Stimulated activated CD4-positive, alpha-beta T cell treated with anti-CD3 and anti-CD28 coated beads, Interleukin-2, amount 100 ng/mL, for 24 hours (primary cell): ENCODE data around the gene DRAXIN.

Experiments
- DNase-seq, 2 donors: peaks; one replicate each; pipeline ENCODE4 v3.0.0-alpha.2; 2020

DRAXIN gene

DNA sequence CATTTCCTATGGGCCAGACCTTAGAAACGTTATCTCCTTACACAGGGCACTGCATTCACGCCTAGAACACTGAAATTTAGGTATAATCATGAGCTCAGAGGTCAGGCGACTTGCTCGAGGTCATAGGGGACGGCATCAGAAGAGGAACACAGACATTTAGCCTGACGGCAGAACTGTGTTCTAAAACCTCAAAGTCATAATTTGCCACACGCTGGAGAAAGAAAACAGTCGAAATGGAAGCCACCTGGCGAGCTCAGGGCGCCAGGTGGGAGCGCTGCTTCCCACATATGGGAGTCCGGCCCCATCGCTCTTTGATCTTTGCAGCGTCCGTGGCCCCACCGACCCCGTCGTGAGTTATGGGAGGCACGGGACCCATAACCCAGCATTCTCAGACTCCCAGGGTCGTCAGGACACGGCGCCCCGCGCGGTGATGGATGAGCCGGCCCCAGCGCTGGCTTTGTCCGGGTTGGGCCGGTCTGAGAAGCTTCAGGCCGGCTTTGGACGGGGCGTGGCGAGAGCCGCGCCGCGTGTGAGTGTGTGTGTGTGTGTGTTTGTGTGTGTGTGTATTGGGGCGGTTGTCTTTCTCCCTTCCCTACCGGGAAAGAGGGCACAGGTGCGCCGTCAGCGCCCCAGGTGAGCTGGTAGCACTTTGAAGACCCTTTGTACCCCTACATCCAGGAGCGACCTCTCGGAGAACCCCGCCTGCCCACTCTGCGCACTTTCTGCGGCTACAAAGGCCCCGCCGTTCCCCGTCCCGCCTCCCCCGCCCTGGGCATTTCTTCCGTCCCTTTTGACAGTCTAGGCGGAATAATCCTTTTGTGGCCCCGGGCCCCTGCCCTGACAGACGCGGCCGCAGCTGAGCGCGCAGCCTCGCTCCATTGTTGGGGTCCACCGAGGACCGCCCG is 861 bp upstream of the DRAXIN start:
- no peak for DNase-seq

DNA sequence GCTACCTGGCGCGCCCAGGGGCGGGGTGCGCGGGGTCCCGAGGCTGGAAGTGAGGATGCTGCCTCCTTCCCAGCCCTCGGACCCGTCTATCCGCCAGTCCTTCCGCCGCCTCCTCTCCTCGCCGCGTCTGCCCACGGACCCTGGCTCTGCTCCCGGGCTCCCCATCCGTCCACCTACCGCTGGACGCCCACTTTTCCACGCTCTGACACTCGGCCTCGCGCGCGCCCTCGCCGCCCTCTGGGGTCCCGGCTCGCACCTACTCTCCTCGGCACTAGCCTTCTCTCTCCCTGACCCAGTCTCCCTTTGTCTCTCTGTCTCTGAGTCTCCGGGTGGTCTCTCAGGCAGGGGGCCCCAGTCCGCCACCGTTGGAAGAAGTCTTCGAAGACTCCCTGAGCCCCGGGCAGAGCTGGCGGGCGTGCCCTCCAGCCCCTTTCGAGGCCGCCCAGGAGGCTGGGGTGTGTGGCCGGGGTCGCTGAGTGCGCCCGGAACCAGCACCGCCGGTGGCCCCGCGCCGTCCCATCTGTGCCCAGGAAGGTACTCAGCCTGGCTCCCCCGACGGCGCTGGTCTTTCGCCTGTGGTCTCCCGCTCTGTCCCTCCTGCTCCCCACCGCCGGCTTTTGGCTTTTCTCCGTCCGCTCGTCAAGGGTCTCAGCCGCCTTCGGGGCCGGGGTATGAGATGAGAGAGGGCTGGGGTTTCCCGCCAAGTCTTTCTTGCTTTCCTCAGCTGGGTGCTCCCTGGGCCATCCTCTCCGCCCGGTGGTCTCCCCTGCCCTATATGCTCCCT is 610 bp downstream of the DRAXIN start:
- DNase-seq = no peak

DNA sequence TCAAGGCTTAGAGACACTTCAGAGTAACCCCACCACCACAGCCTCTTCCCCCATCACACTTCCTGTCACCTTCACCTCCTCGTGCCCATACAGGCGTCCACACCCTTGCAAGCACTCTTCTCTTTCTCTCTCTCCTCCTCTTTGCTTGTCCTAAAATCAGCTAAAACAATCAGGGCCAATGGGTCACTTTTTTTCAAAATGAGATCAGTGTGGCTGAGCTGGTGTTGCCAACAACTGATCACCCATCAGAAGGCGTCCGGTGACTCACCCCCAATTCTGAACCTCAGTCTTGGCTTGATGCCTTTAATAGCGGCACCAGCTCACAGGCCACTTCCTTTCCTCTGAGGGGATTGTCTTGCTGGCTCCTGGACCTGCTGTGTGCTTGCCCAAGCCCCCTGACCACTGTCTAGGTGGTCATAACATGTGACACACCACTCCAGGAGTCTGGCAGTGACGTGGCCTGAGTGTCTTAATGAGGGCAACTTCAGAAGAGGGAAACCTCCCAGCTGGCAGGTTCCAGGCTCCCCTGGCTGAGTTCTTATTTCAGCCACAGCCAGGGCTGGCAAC is 1.6 kb downstream of the DRAXIN start:
- peak in 1 of 2 donors; percentile 42 for DNase-seq

DNA sequence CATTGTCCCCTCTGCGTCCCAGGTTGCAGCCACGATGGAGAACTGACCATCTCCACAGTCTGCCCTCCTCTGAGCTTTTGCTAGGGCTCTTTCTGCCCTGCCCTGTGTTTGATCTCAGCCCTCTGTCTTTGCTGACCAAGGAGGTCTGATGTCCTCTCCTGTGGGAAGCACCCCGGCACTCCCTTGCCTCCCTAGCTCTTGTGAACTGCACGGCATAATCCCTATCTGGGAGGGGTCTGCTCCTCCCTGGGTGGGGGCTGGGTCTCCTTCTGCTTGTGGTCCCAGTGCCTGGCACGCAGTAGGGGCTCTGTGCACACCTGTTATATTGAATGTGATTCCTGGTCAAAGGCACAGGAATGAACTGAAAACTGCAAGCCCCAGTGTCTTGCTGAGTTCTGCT is 2.4 kb downstream of the DRAXIN start:
- DNase-seq = no peak

DNA sequence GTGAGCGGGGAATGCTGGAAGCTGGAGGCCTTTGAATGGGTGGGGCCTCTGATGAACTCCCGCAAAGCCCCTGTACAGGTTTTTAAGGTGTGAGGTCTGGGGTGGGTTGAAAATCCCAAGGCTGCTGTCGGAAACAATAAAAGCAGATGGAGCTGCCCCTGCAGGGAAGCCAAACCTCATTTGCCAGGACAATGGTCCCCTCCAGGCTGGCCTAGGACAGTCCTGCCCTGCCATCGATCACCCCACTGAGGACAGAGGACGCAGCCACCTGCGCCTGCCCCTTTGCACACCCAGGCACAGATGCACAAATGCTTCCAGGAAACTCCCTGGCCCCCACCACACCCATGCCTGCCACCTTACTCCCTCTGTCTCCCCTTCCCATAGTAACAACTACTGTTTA is 4.4 kb downstream of the DRAXIN start:
- DNase-seq = no peak

DNA sequence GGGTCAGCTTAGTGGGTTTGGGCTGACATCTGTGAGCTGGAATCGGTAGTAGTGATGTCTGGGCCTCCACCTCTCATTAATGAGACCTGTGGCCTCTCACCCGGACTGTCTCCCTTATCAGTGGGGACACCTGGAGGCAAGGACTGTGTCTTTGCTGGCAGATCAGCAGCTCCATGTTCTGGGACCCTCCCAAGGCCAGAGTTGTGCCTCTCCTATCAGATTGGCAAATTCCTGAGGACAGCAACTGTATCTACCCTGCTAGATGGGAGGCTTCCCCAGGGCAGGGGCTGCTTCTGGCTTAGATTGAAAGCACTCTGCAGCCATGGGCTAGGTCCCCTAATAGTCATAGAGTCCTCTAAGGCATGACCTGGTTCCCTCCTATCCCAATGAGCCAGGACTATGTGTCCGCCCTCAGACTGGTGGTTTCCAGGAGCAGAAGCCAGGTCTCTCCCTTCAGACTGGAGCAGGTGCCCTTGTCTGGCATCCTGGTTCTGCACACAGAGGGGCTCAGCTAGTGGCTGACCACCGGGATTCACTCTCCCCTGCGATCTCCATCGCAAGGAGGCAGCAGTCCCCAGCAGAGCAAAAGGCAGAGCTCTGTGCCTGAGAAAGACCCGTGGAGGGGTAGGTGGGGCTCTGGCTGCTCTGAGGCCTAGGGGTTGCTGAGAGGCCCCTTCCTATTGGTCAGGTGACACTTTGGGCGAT is 5.8 kb downstream of the DRAXIN start:
- DNase-seq = no peak

DNA sequence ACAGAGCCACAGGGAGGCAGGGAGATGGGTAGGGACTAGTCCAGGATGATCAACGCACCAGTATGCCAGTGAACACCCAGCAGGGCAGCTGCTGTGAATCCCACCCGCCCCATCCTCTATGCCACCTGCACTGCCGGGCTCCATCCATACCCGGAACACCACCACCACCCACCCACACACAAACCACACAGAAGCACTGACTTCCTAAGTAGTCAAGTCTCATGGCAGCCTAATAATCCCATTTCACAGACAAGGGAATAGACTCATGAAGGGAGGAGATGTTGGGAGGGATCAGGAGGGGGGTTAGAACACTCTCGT is 6.3 kb downstream of the DRAXIN start:
- no peak for DNase-seq

DNA sequence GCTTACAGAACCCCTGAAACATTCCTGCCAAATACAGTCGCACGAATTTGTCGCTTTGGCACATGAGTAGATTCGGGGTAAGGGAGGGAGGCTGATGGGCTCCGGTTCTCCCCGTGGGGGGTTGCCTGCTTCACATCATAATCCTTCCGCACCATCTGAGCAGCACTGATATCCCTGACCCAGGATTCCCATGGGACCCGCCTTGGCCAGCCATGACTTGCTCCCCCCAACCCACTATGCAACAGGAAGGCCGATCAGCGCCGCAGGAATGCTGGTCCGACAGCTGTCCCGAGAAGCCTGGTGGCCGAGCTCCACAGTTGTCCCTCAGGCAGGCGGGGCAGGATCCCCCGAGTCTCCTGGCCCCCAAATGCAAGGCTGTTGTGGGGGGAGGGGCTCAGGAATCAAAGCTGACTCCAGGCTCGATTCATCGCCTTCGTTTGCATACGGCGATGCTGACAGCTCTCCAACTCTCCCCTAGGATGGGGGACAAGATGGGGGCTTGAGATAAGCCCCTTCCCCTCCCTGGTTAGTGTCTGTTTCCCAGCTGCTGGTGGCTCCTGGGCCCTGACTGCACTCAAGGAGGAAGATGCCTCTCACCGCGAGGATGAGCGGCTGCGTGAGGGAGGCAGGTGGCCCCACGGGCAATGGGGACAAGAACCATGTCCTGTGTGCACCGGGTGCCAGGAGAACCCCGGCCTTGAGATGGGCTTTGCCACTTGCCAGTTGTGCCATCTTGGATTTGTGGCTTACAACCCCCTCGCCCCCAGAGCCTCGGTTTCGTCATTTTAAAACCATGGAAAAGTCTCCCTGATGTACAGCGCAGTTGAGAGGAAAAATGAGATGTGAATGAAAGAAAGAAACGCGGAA is 9.3 kb downstream of the DRAXIN start:
- no peak for DNase-seq

DNA sequence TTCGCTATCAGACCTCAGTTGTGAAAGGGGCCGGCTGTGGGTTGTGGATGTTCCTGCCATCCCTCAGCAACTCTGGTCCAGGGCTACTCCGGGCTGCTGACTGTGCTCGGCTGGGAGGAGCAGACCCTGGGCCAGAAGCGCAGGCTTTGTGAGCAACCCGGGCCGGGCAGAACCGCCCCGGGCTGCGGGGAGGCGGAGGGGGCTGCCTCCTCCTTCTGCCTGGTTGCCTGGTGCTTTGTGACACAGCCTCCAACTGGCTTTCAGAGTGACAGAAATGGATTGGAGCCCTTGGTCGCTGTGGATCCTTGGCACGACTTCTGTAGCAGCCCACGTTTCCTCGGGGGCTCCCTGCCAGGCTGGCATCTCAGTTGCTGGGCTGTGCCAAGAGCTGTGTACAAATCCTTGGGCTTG is 10.0 kb downstream of the DRAXIN start:
- no peak for DNase-seq

DNA sequence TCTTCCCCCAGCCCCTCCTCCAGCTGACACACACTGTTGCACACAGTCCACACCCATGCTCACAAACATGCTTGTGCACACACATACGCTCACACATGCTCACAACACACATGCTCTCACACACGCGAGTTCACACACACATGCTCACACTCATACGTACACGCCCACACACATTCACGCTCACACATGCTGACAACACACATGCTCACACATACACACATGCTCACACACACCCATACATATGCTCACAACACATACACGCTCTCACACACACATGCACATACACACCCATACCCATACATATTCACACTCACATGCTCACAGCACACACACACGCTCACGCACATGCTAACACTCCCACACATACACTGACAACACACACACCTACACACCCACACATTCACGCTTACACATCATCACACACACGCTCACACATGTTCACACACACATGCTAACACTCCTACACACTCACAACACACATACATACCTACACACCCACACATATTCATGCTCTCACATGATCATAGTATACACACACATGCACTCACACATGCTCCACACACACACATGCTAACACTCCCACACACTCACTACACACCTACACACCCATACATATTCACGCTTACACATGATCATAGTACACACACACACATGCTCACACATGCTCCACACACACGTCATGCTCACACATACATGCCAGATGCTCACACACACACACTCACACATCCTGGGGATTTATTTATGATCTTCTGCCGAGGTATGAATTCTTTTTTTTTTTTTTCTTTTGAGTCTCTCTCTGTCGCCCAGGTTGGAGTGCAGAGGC is 10.7 kb downstream of the DRAXIN start:
- no peak for DNase-seq

DNA sequence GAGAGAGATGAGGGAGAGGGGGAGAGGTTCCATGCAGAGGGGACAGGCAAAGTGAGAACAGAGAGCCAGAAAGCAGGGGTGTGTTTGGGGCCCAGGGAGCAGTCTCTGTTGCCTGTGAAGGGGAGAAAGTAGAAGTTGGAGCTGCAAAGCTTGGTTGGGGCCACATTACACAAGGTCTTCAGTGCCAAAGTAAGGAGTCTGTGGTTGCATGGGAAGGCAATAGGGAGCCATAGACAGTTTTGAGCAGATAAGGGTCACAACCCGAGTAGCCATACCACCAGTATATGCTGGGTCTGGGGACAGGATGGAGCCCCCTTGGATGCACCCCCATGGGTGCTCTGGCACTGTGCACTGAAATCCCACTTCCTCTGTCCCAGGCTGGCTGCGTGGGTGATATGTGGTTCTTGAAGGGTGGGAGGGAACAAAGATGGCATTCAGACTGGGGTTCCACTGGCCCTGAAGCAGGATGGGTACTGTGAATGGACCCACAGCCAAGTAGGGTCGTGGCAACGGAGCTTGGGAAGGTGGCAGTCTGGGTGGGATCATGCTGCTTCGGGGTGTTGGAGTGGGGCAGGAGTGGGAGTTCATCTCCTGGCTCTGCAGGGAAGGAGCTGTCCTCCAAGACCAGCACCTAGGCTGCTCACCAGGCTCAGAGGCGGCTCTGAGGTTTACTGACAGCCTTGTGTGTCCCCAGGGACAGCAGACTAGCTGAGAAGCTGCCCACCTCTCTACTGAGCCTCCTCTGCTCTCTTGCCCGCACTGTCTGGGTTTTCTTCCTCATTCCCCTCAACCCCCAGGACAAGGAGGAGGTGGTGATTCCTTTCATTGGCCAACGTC is 12.1 kb downstream of the DRAXIN start:
- no peak for DNase-seq

DNA sequence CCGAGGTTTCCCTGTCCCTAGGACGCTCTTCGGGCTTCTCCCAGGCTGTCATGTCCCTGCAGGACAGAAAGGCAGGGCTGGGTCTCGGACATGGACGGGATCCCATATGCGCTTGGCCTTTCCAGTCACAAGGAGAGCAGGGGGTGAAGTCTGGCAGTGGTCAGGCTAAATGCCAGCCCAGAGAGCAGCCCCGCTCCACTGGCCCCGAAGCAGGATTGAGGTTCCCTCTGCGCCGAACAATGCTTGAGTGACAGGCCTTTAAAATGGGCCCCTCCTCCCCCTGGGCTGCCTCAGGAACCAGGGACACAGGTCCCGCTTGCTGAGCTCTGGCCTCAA is 12.7 kb downstream of the DRAXIN start:
- DNase-seq = no peak

DNA sequence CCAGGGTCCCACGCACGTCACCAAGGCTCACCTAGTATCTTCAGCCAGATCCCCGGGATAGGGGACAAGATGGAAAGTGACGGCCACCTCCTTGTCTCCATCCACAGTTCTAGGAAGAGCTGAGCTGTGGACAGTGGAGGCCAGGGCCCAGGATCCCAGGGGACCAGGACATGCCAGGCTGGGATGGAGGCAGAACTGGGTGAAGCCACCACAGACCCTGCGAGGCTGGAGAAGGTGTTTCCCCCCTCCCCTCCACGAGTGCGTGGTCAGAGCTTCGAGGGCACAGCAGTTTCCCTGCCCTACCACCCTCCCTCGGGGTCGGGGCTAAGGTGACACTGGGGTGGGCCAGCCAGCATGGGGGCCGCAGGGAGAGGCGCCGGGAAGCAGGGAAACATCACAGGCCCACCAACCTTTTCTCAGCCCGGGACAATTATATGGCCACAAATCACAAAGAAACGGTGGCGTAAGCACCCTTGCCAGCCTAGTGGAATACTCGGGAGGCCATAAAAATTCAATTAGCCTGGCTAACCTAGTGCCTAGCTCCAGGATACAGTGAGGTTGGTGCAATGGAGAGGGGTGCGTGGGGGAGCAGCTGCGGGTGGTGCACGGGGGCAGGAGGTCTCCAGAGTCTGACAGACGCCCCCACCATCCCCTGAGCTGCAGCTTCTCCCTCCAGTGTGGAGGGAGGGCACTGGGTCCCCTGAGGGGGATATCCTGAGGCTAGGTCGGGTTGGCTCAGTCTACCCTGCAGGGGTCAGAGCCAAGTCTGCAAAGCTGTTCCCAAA is 13.4 kb downstream of the DRAXIN start:
- no peak for DNase-seq

DNA sequence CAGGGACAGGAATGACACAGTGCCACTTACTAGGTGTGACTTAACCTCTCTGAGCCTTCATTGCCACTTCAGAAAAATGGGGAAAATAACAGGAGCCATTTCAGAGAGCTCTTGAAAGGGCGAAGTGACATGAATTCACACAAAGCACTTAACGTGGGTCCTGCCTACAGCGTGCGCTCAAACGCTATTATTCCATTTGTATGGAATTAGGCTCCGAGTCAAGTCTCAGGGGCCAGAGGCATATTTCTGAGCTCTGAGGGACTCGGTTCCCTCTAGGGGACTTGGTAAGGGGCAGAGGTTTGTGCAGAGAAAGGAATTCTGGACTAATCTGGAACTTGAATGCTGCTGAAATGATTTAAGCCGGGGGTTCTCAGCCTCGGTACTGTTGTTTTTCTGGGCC is 14.1 kb downstream of the DRAXIN start:
- no peak for DNase-seq

DNA sequence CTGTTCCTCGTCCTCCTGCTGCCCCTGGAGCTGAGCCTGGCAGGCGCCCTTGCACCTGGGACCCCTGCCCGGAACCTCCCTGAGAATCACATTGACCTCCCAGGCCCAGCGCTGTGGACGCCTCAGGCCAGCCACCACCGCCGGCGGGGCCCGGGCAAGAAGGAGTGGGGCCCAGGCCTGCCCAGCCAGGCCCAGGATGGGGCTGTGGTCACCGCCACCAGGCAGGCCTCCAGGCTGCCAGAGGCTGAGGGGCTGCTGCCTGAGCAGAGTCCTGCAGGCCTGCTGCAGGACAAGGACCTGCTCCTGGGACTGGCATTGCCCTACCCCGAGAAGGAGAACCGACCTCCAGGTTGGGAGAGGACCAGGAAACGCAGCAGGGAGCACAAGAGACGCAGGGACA is 14.8 kb downstream of the DRAXIN start:
- DNase-seq = no peak

DNA sequence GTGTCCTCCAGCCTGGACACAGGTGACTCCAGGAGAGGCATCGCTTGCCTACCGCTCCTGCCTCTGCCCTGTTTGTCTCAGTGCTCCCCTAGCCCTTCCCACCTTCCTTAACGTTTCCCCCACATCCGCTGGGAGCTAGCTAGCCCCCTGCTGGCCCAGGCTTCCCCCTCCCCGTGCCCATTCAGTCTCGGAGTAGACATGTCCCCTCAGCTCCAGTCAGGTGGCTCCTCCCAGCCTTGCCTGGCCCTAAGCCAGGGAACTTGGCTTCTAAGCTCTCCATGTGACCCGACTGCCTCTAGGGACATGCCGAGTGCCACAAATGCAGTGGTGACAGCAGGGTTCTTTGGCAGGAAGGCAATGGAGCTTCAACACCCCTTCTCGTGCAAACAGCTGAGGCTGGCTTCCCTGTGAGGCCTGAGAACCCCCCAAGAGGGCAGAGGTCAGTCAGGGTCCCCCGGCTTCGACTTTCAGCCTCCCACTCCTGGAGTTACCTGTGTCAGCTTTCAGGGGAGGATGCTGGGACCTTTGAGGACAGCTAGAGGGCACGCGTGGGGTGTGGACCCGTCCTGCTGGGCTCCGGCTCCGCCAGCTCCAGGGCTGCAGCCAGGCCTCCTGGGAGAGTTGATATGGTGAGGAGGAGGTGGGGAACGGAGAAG is 16.2 kb downstream of the DRAXIN start:
- DNase-seq = no peak

DNA sequence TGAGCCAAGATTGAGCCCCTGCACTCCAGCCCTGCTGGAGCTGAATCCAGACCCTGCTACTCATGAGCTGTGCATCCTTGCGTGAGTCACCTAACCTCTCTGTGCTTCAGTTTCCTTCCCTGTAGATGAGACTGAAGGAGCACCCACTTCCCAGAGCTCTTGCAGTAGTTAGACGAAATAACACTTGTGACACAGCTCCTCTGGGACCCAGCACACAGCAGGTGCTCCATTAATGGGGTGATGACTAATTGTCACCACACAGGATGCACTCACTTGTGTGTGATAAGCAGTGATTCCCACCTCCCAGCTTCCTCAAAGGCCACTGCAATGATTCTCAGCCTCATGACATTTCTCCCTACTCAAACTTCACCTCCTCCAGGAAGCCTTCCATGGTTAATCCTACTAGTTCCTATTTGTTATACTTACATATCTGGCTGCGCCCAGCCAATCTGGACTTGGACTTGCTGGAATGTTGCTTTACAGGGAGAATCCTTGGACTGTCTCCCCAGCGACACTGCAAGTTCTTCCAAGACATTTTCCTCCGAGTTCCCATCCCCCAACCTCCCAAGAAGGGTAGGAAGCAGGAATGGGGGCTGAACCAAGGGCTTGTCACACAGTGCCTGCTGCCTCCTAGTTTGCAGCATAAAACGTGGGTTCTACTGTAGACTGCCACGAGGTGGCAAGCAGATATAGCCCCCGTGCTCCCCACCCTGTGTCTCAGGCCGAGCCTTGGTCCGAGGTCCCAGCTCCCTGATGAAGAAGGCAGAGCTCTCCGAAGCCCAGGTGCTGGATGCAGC is 17.2 kb downstream of the DRAXIN start:
- no peak for DNase-seq

DNA sequence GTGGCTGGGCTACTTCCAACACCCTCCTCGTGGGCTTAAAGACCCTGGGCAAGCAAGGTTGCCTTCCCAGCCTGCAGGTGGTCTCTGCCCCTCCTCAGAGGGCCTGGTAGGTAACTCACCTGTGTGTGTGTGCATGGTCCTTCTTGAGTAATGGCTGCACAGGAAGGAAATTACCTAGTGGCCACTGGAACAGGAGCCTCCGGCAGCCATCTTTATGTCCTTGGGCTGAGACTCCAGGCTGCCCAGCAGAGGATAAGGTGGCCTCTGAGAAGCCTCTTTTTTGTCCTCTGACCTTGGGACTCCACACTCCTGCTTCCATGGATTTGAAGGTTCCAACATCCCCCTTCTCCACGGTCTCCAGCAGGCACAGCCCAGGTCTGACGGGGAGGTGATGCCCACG is 20.0 kb downstream of the DRAXIN start:
- DNase-seq = no peak
